ENCODE data around the gene ELF4.

DNA sequence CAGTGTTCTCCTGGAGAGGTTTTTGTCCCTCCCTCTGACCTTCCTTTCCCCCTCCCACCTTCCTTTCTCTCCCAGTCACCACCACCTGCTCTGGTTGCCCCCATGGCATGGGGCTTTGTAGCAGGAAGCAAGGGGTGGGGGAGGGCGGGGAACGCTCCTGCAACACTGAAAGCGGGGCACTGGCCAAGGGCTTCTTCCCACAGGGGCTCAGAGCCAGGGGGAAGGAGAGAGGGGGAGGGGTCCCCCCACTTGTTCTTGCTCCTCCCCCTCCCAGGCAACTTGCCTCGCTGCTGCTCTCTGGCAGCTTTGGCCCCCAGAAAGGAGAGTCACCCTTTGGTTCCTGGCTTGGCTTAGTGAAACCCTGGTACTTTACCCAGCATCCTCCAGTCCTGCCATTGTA is 79.5 kb downstream of the ELF4 start:
- TF ChIP-seq, protein P1, sequence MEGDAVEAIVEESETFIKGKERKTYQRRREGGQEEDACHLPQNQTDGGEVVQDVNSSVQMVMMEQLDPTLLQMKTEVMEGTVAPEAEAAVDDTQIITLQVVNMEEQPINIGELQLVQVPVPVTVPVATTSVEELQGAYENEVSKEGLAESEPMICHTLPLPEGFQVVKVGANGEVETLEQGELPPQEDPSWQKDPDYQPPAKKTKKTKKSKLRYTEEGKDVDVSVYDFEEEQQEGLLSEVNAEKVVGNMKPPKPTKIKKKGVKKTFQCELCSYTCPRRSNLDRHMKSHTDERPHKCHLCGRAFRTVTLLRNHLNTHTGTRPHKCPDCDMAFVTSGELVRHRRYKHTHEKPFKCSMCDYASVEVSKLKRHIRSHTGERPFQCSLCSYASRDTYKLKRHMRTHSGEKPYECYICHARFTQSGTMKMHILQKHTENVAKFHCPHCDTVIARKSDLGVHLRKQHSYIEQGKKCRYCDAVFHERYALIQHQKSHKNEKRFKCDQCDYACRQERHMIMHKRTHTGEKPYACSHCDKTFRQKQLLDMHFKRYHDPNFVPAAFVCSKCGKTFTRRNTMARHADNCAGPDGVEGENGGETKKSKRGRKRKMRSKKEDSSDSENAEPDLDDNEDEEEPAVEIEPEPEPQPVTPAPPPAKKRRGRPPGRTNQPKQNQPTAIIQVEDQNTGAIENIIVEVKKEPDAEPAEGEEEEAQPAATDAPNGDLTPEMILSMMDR (IDR thresholded peaks at IDR 0.05), result no peak
- no peak for TF ChIP-seq POLR2A (IDR thresholded peaks at IDR 0.05)
